Activated CD4-positive, alpha-beta memory T cell treated with anti-CD3 and anti-CD28 coated beads for 36 hours (primary cell): ENCODE measurements around the gene PDLIM3. TPM values are rescaled to one million over a fixed set of nuclear protein-coding genes. Genes with fewer than 3 reads are reported as not detected.
"Not testable (repeated sequence)": the region's sequence is repeated elsewhere in the genome, so short reads cannot be mapped to it uniquely, and the experiment has no call there.

ENCODE experiments used
- CTCF ChIA-PET: fragments of 350-600 bp; sonication (Branson Sonifier 250); formaldehyde crosslinking; loops from one replicate; lab custom pipeline; 2021; ENCODE audit warnings: antibody characterized with exemption, inconsistent platforms; lab: Charles Lee
- POLR2A ChIA-PET: fragments of 350-600 bp; sonication (Branson Sonifier 250); formaldehyde crosslinking; loops from one replicate; lab custom pipeline; 2021; ENCODE audit warnings: antibody characterized with exemption; lab: Charles Lee
- DNase-seq: peaks from one replicate; pipeline ENCODE4 v3.0.0-alpha.2; 2020
- H3K27ac Mint-ChIP-seq: one replicate; pipeline ENCODE4 v1.8.0; 2021; ENCODE audit warnings: mixed read lengths
- H3K27me3 Mint-ChIP-seq: one replicate; pipeline ENCODE4 v1.8.0; 2021; ENCODE audit warnings: mixed read lengths
- H3K36me3 Mint-ChIP-seq: one replicate; pipeline ENCODE4 v1.8.0; 2021; ENCODE audit warnings: mixed read lengths
- H3K4me1 Mint-ChIP-seq: one replicate; pipeline ENCODE4 v1.8.0; 2021; ENCODE audit warnings: low read depth, mixed read lengths
- H3K4me3 Mint-ChIP-seq: one replicate; pipeline ENCODE4 v1.8.0; 2021; ENCODE audit warnings: mild to moderate bottlenecking, mixed read lengths
- H3K9me3 Mint-ChIP-seq: one replicate; pipeline ENCODE4 v1.8.0; 2021; ENCODE audit warnings: mixed read lengths
- intact Hi-C: fragments of 100-400 bp; cut with micrococcal nuclease; formaldehyde crosslinking; loops from one replicate; pipeline ENCODE4 v1.15.1; 2023
- total RNA-seq, 2 experiments: library from RNA; stranded (reverse); gene quantifications; one replicate each; pipeline ENCODE4 v1.2.3, GENCODE V29; 2021

The PDLIM3 gene
- total RNA-seq, 2 experiments from 2014 or later = not detected

GRCh38 chr4:185531654-185532053 lies 3.7 kb downstream of the PDLIM3 start:
- H3K9me3 Mint-ChIP-seq, H3K4me3 Mint-ChIP-seq, intact Hi-C loops, H3K4me1 Mint-ChIP-seq, CTCF ChIA-PET, H3K27ac Mint-ChIP-seq, DNase-seq, H3K36me3 Mint-ChIP-seq, POLR2A ChIA-PET: not testable (repeated sequence)
- H3K27me3 Mint-ChIP-seq = peaks cover 48% of the 10 kb centered on the region

- intact Hi-C loops = no loop called here
- CTCF ChIA-PET = no interaction called here
- no peak overlapping the region for H3K4me3 Mint-ChIP-seq
Observed at GRCh38 chr4:185529413-185529812, 5.9 kb downstream of the PDLIM3 start.

GRCh38 chr4:185524888-185525863 lies 10.1 kb downstream of the PDLIM3 start:
- Mint-ChIP-seq H3K36me3 (no peaks in the 10 kb centered on the region), H3K4me1 (no peaks in the 10 kb centered on the region), H3K27ac (no peak overlapping the region), H3K4me3 (no peak overlapping the region), H3K9me3 (peaks cover 8% of the 10 kb centered on the region), H3K27me3 (peaks cover 24% of the 10 kb centered on the region)
- no peak for DNase-seq
- POLR2A ChIA-PET = no interaction called here
- intact Hi-C loops = no loop called here
- CTCF ChIA-PET = no interaction called here

More at GRCh38 chr4:185529413-185529812, 5.9 kb downstream of the PDLIM3 start:
- Mint-ChIP-seq H3K27ac (no peak overlapping the region), H3K9me3 (peaks cover 8% of the 10 kb centered on the region), H3K36me3 (no peaks in the 10 kb centered on the region), H3K4me1 (no peaks in the 10 kb centered on the region), H3K27me3 (peaks cover 40% of the 10 kb centered on the region)
- POLR2A ChIA-PET = no interaction called here
- DNase-seq = no peak

- H3K36me3 Mint-ChIP-seq = no peaks in the 10 kb centered on the region
Observed at GRCh38 chr4:185523862-185524261, 11.4 kb downstream of the PDLIM3 start.

GRCh38 chr4:185522451-185522850 lies 12.9 kb downstream of the PDLIM3 start:
- no peak overlapping the region for H3K4me3 Mint-ChIP-seq
- DNase-seq = no peak
- no peaks in the 10 kb centered on the region for H3K36me3 Mint-ChIP-seq
- intact Hi-C loops = no loop called here
- ChIA-PET POLR2A (no interaction called here), CTCF (no interaction called here)
- peaks cover 8% of the 10 kb centered on the region for H3K9me3 Mint-ChIP-seq
- H3K27ac Mint-ChIP-seq = no peak overlapping the region
- H3K4me1 Mint-ChIP-seq = no peaks in the 10 kb centered on the region
- H3K27me3 Mint-ChIP-seq = peaks cover 16% of the 10 kb centered on the region

More at GRCh38 chr4:185523862-185524261, 11.4 kb downstream of the PDLIM3 start:
- peaks cover 18% of the 10 kb centered on the region for H3K27me3 Mint-ChIP-seq
- POLR2A ChIA-PET = no interaction called here
- H3K4me1 Mint-ChIP-seq = no peaks in the 10 kb centered on the region
- CTCF ChIA-PET = no interaction called here
- H3K27ac Mint-ChIP-seq = no peak overlapping the region
- intact Hi-C loops = no loop called here
- H3K4me3 Mint-ChIP-seq = no peak overlapping the region
- no peak for DNase-seq
- peaks cover 8% of the 10 kb centered on the region for H3K9me3 Mint-ChIP-seq

GRCh38 chr4:185520119-185520518 lies 15.2 kb downstream of the PDLIM3 start:
- Mint-ChIP-seq H3K27me3 (peaks cover 14% of the 10 kb centered on the region), H3K9me3 (no peaks in the 10 kb centered on the region), H3K4me1 (no peaks in the 10 kb centered on the region), H3K27ac (no peak overlapping the region), H3K36me3 (no peaks in the 10 kb centered on the region), H3K4me3 (no peak overlapping the region)
- ChIA-PET CTCF (no interaction called here), POLR2A (no interaction called here)
- intact Hi-C loops = no loop called here
- no peak for DNase-seq

- Mint-ChIP-seq H3K27me3 (peaks cover 25% of the 10 kb centered on the region), H3K27ac (no peak overlapping the region), H3K4me1 (peaks cover 10% of the 10 kb centered on the region), H3K4me3 (no peak overlapping the region), H3K36me3 (no peaks in the 10 kb centered on the region), H3K9me3 (no peaks in the 10 kb centered on the region)
- intact Hi-C loops = no loop called here
- POLR2A ChIA-PET = no interaction called here
- CTCF ChIA-PET = no interaction called here
- no peak for DNase-seq
Observed at GRCh38 chr4:185518494-185518893, 16.8 kb downstream of the PDLIM3 start.

GRCh38 chr4:185518069-185518468 lies 17.2 kb downstream of the PDLIM3 start:
- H3K9me3 Mint-ChIP-seq = no peaks in the 10 kb centered on the region
- no peaks in the 10 kb centered on the region for H3K36me3 Mint-ChIP-seq
- H3K4me1 Mint-ChIP-seq = peaks cover 13% of the 10 kb centered on the region
- intact Hi-C loops = no loop called here
- ChIA-PET POLR2A (no interaction called here), CTCF (no interaction called here)
- no peak for DNase-seq
- H3K27ac Mint-ChIP-seq = no peak overlapping the region
- no peak overlapping the region for H3K4me3 Mint-ChIP-seq
- peaks cover 28% of the 10 kb centered on the region for H3K27me3 Mint-ChIP-seq

- no peak overlapping the region for H3K27ac Mint-ChIP-seq
- peaks cover 17% of the 10 kb centered on the region for H3K4me1 Mint-ChIP-seq
- no peaks in the 10 kb centered on the region for H3K9me3 Mint-ChIP-seq
- peaks cover 39% of the 10 kb centered on the region for H3K27me3 Mint-ChIP-seq
- ChIA-PET POLR2A (no interaction called here), CTCF (no interaction called here)
- no peak for DNase-seq
- no peaks in the 10 kb centered on the region for H3K36me3 Mint-ChIP-seq
- intact Hi-C loops = no loop called here
- no peak overlapping the region for H3K4me3 Mint-ChIP-seq
Observed at GRCh38 chr4:185515248-185515647, 20.1 kb downstream of the PDLIM3 start.

GRCh38 chr4:185514182-185514697 lies 21.1 kb downstream of the PDLIM3 start:
- H3K4me3 Mint-ChIP-seq = no peak overlapping the region
- intact Hi-C loops = no loop called here
- DNase-seq = no peak
- no peaks in the 10 kb centered on the region for H3K36me3 Mint-ChIP-seq
- H3K27ac Mint-ChIP-seq = no peak overlapping the region
- ChIA-PET CTCF (interaction anchor here (0.7 to 1.3 kb wide), 2 partner anchors 42 to 83 kb away, joined by 3 to 4 read pairs; no protein-coding TSS in a partner anchor), POLR2A (no interaction called here)
- peaks cover 17% of the 10 kb centered on the region for H3K4me1 Mint-ChIP-seq
- peaks cover 43% of the 10 kb centered on the region for H3K27me3 Mint-ChIP-seq
- no peaks in the 10 kb centered on the region for H3K9me3 Mint-ChIP-seq

- peaks cover 17% of the 10 kb centered on the region for H3K4me1 Mint-ChIP-seq
- no peaks in the 10 kb centered on the region for H3K36me3 Mint-ChIP-seq
- peak; percentile 22 for DNase-seq
- intact Hi-C loops = no loop called here
- no peaks in the 10 kb centered on the region for H3K9me3 Mint-ChIP-seq
- ChIA-PET CTCF (interaction anchor here (0.7 to 1.3 kb wide), 2 partner anchors 42 to 84 kb away, joined by 3 to 4 read pairs; no protein-coding TSS in a partner anchor), POLR2A (no interaction called here)
- no peak overlapping the region for H3K27ac Mint-ChIP-seq
- no peak overlapping the region for H3K4me3 Mint-ChIP-seq
- peaks cover 43% of the 10 kb centered on the region for H3K27me3 Mint-ChIP-seq
Observed at GRCh38 chr4:185513489-185514181, 21.7 kb downstream of the PDLIM3 start.

- Mint-ChIP-seq H3K4me3 (no peak overlapping the region), H3K36me3 (no peaks in the 10 kb centered on the region), H3K27me3 (peaks cover 46% of the 10 kb centered on the region), H3K27ac (no peak overlapping the region), H3K9me3 (no peaks in the 10 kb centered on the region), H3K4me1 (peaks cover 17% of the 10 kb centered on the region)
- DNase-seq = no peak
- ChIA-PET CTCF (no interaction called here), POLR2A (no interaction called here)
- intact Hi-C loops = no loop called here
Observed at GRCh38 chr4:185512516-185512915, 22.8 kb downstream of the PDLIM3 start.
